Peyer's patch (tissue), 4 donors: ENCODE results near the gene BRD3. TPM values are rescaled to one million over a fixed set of nuclear protein-coding genes. Genes with fewer than 3 reads are reported as not detected.

ENCODE experiments used
- DNase-seq, 3 donors: peaks; one replicate each; pipeline ENCODE4 v3.0.0-alpha.2; 2017 to 2019
- H3K27ac ChIP-seq, 4 donors: fragments of 200-600 bp; sonication (generic); one replicate each; pipeline ENCODE4 v1.5.1; 2016 to 2019
- H3K27me3 ChIP-seq, 2 donors: fragments of 200-600 bp; sonication (generic); one replicate each; pipeline ENCODE4 v1.5.1; 2019
- H3K36me3 ChIP-seq, 3 donors: fragments of 200-600 bp; sonication (generic); one replicate each; pipeline ENCODE4 v1.5.1; 2016 to 2019
- H3K4me1 ChIP-seq, 4 donors: fragments of 200-600 bp; sonication (generic); one replicate each; pipeline ENCODE4 v1.5.1; 2016 to 2019
- H3K4me3 ChIP-seq, 4 donors: fragments of 200-600 bp; sonication (generic); 1 replicate in 3 of 4; 2 replicates in 1 of 4; pipeline ENCODE4 v1.5.1; 2016 to 2019; ENCODE audit warnings: mild to moderate bottlenecking in 1 of 4
- H3K9me3 ChIP-seq, 4 donors: fragments of 200-600 bp; sonication (generic); one replicate each; pipeline ENCODE4 v1.5.1; 2016 to 2019; ENCODE audit warnings: mild to moderate bottlenecking in 1 of 4
- POLR2A ChIP-seq, 2 donors: fragments of 450-650 bp; IDR thresholded peaks; one replicate each; pipeline ENCODE4 v1.5.1; 2017; ENCODE audit warnings: antibody characterized with exemption in 2 of 2, mild to moderate bottlenecking in 2 of 2, moderate library complexity in 2 of 2
- total RNA-seq, 4 donors: library from RNA; depleted of rRNA; stranded (reverse); fragments of >200 nt; gene quantifications; one replicate each; pipeline ENCODE4 v1.1.0, GENCODE V29; 2016
- TF ChIP-seq, protein P1 (sequence below), 6 experiments: fragments of 450-650 bp in 4 of 6; fragments of 200-600 bp in 2 of 6; sonication (generic) in 1 of 6; IDR thresholded peaks; one replicate each; pipeline ENCODE4 v1.5.1; 2017 to 2019; ENCODE audit warnings: antibody characterized with exemption in 6 of 6, mild to moderate bottlenecking in 3 of 6, moderate library complexity in 1 of 6

The BRD3 gene
- total RNA-seq, 4 donors from 2014 or later = 16.3 to 57.8 (median 35.0) TPM

DNA sequence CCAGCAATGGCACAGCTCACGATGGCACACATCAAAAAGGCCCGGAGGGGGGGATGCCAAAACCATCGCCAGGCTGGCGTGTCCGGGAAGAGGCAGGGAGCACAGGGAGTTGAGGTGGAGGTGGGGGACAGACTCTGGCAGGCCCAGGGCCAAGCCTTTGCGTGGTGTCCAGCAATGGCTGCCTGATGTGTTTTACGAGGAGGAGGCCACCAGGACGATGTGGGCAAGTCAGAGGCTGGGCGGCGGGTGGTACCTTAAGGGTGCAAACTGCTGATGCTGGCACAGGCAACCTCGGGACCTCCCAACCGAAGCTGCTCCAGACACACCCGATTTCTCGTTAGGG, 80.4 kb downstream of the BRD3 start:
- no peak for TF ChIP-seq POLR2A (IDR thresholded peaks at IDR 0.05)
- TF ChIP-seq, protein P1, sequence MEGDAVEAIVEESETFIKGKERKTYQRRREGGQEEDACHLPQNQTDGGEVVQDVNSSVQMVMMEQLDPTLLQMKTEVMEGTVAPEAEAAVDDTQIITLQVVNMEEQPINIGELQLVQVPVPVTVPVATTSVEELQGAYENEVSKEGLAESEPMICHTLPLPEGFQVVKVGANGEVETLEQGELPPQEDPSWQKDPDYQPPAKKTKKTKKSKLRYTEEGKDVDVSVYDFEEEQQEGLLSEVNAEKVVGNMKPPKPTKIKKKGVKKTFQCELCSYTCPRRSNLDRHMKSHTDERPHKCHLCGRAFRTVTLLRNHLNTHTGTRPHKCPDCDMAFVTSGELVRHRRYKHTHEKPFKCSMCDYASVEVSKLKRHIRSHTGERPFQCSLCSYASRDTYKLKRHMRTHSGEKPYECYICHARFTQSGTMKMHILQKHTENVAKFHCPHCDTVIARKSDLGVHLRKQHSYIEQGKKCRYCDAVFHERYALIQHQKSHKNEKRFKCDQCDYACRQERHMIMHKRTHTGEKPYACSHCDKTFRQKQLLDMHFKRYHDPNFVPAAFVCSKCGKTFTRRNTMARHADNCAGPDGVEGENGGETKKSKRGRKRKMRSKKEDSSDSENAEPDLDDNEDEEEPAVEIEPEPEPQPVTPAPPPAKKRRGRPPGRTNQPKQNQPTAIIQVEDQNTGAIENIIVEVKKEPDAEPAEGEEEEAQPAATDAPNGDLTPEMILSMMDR (IDR thresholded peaks at IDR 0.05) = no peak
- Histone ChIP-seq H3K27ac (no peak overlapping the region), H3K27me3 (no peaks in the 10 kb centered on the region), H3K36me3 (no peaks in the 10 kb centered on the region), H3K4me3 (no peak overlapping the region), H3K4me1 (peaks cover 0 to 20% (median 6%) of the 10 kb centered on the region in 4 donors), H3K9me3 (no peaks in the 10 kb centered on the region)
- no peak for DNase-seq

DNA sequence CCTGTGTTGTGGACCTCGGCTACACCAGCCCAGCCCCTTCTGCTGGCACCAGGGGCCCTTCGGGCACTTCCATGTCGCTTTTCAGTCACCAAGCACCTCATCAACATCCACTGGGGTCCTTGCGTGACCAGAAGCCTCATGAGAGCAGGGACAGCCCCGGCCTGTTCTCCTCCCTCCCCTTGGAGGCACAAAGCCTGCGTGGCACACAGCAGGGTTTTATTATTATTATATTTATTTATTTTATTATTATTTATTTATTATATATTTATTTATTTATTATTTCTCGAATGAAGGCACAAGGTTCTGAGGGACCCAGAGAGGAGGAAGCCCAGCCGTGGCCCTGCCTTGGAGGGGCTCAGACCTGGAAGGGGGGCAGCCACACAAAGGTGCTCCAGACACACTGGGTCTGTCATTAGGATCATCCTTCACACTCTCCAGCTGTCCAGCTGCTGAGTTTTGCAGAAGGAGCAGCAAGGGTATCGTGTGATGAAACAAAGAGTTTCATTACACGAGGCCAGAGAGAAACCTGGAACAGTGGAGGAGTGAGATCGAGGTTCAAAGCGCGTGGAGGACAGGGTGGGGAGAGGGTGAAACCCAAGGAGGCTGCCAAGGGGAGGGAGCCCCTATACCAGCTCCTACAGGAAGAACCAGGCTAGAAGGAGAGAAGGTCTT, 80.9 kb downstream of the BRD3 start:
- peaks cover 0 to 20% (median 6%) of the 10 kb centered on the region in 4 donors for H3K4me1 ChIP-seq
- H3K4me3 ChIP-seq = no peak overlapping the region
- TF ChIP-seq, protein P1 (IDR thresholded peaks at IDR 0.05) = no peak
- TF ChIP-seq POLR2A (IDR thresholded peaks at IDR 0.05) = no peak
- no peak overlapping the region for H3K27ac ChIP-seq
- H3K36me3 ChIP-seq = no peaks in the 10 kb centered on the region
- DNase-seq = peak in 1 of 3 donors; percentile 44
- no peaks in the 10 kb centered on the region for H3K9me3 ChIP-seq
- no peaks in the 10 kb centered on the region for H3K27me3 ChIP-seq

DNA sequence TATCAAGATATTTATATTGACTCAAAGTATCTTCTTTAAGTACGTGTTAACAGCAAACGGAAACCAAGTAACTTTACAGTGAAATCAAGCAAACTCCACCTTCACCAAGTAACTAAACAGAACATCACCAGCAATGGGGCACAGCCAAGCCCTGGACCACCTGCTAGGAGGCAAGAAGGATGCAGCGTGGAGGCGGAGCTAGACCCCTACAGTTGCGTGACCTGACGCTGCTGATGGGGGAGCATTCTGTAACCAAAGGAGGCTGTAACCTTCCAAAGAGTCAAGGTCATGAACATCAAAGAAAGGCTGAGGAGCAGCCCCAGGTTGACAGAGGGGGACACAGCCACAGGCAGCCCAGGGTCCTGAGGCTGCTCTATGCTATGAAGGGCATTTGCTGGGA, 81.8 kb downstream of the BRD3 start:
- no peaks in the 10 kb centered on the region for H3K9me3 ChIP-seq
- H3K4me3 ChIP-seq = no peak overlapping the region
- peaks cover 0 to 15% (median 6%) of the 10 kb centered on the region in 4 donors for H3K4me1 ChIP-seq
- H3K27ac ChIP-seq = no peak overlapping the region
- H3K36me3 ChIP-seq = no peaks in the 10 kb centered on the region
- peak in 1 of 3 donors; percentile 28 for DNase-seq
- no peaks in the 10 kb centered on the region for H3K27me3 ChIP-seq
- no peak for TF ChIP-seq POLR2A (IDR thresholded peaks at IDR 0.05)
- TF ChIP-seq, protein P1 (IDR thresholded peaks at IDR 0.05) = no peak

DNA sequence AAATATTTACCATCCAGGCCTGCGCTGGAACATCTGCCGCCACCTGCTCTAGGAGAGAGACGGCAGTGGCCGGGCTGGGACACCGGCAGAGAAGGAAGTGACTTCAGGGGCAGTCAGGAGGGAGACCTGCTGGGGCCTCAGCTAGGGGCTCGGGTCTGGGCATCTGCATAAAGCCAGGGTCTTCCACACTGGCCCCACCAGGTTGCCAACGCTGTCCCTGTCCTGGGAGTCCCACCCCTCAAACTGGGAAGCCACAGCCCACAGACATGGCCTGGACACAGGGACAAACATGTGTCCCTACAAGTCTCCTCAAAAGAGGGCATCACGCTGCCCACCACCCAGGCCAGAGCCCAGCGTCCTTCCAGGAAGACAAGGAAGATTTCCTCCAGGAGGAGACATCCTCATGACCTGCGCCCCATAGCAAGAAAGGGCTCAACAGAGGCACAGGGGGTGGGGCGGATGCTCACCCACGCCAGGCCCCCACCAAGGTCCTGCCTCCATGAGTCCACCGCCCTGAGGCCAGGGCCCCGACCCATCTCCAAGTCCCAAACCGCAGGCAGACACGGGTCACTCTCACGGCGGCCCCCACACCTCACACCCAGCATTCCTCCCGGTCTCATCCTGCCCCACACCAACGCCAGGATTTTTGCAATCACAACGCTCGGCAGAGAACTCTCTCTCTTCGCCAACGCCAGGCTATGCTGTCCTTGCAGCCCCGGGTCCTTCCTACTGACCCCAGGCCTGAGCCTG, 84.7 kb downstream of the BRD3 start:
- peaks cover 0 to 18% (median 11%) of the 10 kb centered on the region in 4 donors for H3K4me1 ChIP-seq
- no peak for TF ChIP-seq POLR2A (IDR thresholded peaks at IDR 0.05)
- TF ChIP-seq, protein P1 (IDR thresholded peaks at IDR 0.05) = no peak

DNA sequence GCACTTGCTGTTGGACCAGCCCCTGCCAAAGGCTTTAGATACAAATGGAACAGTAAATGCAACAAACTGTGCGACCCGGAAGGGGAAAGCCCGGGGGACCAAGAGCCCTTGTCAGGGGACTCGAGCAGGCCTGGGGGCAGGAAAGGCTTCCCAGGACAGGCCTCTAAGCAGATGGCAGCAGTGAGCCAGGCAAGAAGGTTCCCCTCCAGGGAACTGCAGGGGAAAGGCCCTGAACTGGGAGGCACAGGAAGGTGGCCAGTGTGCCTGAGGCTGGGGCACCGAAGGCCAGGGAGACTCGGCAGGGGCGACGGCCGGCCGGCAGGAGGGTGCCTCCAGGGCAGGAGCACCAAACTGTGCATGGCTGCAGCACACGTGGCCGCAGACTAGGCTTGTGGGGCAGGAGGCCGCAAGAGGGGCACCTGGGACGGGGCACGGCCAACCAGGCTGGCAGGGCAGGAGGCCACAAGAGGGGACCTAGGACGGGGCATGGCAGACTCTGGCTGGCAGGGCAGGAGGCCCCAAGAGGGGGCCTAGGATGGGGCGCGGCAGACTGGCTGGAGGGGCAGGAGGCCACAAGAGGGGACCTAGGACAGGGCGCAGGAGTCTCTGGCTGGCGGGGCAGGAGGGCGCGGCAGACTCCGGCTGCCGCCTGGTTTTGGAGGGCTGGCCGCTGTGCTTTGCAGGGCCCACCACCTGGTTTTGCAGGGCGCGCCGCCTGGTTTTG, 85.7 kb downstream of the BRD3 start:
- Histone ChIP-seq H3K27ac (no peak overlapping the region), H3K9me3 (no peaks in the 10 kb centered on the region), H3K27me3 (no peaks in the 10 kb centered on the region), H3K36me3 (no peaks in the 10 kb centered on the region), H3K4me3 (no peak overlapping the region), H3K4me1 (peaks cover 0 to 18% (median 11%) of the 10 kb centered on the region in 4 donors)
- no peak for TF ChIP-seq POLR2A (IDR thresholded peaks at IDR 0.05)
- TF ChIP-seq, protein P1 (IDR thresholded peaks at IDR 0.05) = no peak
- DNase-seq = peak in 1 of 3 donors; percentile 37

More for the DNA sequence above, 84.7 kb downstream of the BRD3 start:
- H3K4me3 ChIP-seq = no peak overlapping the region
- no peaks in the 10 kb centered on the region for H3K9me3 ChIP-seq
- peak in 1 of 3 donors; percentile 40 for DNase-seq
- H3K27me3 ChIP-seq = no peaks in the 10 kb centered on the region
- no peak overlapping the region for H3K27ac ChIP-seq
- no peaks in the 10 kb centered on the region for H3K36me3 ChIP-seq
